ENCODE data around the gene KCNG2. TPM values are rescaled to one million over a fixed set of nuclear protein-coding genes. Genes with fewer than 3 reads are reported as not detected.

KCNG2 gene
- total and polyA plus RNA-seq, 2 of the 13 experiments (the other 11 are each of a cell fraction or from before 2014, with no cell fraction given) = not detected

DNA sequence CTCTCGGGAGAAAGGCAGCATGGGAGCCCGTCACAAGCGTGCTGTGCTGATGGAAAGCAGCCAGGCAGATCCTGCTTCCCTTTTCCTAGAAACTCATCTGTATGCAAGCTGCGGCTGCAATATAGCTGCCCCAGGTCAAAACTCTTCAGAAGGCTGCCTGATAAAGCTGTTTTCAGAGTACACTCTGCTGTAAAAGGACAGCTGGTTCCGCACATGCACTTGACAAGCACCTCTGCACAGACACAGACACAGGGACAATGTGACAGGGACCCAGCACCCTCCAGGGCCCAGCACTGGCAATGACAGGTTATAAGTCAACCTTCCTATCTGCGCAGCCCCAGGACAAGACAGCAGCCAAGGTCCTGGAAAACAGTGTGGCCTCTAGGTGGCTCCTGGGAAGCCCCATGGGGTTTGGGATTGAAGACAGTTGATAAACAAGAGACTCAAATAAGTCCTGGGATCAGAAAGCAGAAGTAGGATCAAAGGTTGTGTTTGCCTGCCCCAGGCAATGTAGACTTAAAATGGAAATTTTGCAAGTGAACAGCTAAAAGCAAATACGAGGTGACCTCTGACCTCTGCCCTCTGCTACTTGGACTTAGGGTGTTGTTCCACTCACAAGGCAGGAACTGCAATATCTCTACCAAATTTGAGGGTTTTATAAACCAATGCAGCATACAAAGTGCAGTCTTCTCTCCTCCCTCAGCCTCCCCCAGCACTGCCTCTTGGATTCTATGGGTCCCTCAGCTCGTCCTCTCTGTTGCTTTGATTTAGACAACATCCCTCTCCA, 136.8 kb downstream of the KCNG2 start (continued):
- TF ChIP-seq RFX3 (CRISPR knock-in tag; IDR thresholded peaks at IDR 0.05) (0 out of 2 replicates have a peak, but pooled peaks have one; percentile 16), ZNF7 (CRISPR knock-in tag; IDR thresholded peaks at IDR 0.05) (no peak), SMC3 (IDR thresholded peaks at IDR 0.05; ENCODE audit: low read length) (peak; percentile 84), HDAC1 (CRISPR knock-in tag; IDR thresholded peaks at IDR 0.05) (peak; percentile 94), ZNF589 (CRISPR knock-in tag; conservative IDR thresholded peaks at IDR 0.05) (no peak; the same call in 1 of the 2 replicates), MAFK (conservative IDR thresholded peaks at IDR 0.05 in 1 of 2, IDR thresholded peaks at IDR 0.05 in 1 of 2; ENCODE audit: low read length in 2 of 2) (no peak), ZNF138 (CRISPR knock-in tag; IDR thresholded peaks at IDR 0.05; ENCODE audit: low read depth) (0 out of 2 replicates have a peak, but pooled peaks have one; percentile 53), ZNF543 (CRISPR knock-in tag; IDR thresholded peaks at IDR 0.05) (0 out of 2 replicates have a peak, but pooled peaks have one; percentile 30), ZMYM2 (CRISPR knock-in tag; IDR thresholded peaks at IDR 0.05) (peak; percentile 93), DNMT1 (CRISPR knock-in tag; IDR thresholded peaks at IDR 0.05) (no peak), SP1 (IDR thresholded peaks at IDR 0.05) (no peak), SP1 (CRISPR knock-in tag; IDR thresholded peaks at IDR 0.05) (no peak), THAP11 (CRISPR knock-in tag; IDR thresholded peaks at IDR 0.05) (peak; percentile 79), MLLT10 (CRISPR knock-in tag; IDR thresholded peaks at IDR 0.05) (no peak)
- TF ChIP-seq, protein P1, sequence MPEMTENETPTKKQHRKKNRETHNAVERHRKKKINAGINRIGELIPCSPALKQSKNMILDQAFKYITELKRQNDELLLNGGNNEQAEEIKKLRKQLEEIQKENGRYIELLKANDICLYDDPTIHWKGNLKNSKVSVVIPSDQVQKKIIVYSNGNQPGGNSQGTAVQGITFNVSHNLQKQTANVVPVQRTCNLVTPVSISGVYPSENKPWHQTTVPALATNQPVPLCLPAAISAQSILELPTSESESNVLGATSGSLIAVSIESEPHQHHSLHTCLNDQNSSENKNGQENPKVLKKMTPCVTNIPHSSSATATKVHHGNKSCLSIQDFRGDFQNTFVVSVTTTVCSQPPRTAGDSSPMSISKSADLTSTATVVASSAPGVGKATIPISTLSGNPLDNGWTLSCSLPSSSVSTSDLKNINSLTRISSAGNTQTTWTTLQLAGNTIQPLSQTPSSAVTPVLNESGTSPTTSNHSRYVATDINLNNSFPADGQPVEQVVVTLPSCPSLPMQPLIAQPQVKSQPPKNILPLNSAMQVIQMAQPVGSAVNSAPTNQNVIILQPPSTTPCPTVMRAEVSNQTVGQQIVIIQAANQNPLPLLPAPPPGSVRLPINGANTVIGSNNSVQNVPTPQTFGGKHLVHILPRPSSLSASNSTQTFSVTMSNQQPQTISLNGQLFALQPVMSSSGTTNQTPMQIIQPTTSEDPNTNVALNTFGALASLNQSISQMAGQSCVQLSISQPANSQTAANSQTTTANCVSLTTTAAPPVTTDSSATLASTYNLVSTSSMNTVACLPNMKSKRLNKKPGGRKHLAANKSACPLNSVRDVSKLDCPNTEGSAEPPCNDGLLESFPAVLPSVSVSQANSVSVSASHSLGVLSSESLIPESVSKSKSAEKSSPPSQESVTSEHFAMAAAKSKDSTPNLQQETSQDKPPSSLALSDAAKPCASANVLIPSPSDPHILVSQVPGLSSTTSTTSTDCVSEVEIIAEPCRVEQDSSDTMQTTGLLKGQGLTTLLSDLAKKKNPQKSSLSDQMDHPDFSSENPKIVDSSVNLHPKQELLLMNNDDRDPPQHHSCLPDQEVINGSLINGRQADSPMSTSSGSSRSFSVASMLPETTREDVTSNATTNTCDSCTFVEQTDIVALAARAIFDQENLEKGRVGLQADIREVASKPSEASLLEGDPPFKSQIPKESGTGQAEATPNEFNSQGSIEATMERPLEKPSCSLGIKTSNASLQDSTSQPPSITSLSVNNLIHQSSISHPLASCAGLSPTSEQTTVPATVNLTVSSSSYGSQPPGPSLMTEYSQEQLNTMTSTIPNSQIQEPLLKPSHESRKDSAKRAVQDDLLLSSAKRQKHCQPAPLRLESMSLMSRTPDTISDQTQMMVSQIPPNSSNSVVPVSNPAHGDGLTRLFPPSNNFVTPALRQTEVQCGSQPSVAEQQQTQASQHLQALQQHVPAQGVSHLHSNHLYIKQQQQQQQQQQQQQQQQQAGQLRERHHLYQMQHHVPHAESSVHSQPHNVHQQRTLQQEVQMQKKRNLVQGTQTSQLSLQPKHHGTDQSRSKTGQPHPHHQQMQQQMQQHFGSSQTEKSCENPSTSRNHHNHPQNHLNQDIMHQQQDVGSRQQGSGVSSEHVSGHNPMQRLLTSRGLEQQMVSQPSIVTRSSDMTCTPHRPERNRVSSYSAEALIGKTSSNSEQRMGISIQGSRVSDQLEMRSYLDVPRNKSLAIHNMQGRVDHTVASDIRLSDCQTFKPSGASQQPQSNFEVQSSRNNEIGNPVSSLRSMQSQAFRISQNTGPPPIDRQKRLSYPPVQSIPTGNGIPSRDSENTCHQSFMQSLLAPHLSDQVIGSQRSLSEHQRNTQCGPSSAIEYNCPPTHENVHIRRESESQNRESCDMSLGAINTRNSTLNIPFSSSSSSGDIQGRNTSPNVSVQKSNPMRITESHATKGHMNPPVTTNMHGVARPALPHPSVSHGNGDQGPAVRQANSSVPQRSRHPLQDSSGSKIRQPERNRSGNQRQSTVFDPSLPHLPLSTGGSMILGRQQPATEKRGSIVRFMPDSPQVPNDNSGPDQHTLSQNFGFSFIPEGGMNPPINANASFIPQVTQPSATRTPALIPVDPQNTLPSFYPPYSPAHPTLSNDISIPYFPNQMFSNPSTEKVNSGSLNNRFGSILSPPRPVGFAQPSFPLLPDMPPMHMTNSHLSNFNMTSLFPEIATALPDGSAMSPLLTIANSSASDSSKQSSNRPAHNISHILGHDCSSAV (CRISPR knock-in tag; IDR thresholded peaks at IDR 0.05; ENCODE audit: borderline replicate concordance) = no peak
- TF ChIP-seq, protein P2, sequence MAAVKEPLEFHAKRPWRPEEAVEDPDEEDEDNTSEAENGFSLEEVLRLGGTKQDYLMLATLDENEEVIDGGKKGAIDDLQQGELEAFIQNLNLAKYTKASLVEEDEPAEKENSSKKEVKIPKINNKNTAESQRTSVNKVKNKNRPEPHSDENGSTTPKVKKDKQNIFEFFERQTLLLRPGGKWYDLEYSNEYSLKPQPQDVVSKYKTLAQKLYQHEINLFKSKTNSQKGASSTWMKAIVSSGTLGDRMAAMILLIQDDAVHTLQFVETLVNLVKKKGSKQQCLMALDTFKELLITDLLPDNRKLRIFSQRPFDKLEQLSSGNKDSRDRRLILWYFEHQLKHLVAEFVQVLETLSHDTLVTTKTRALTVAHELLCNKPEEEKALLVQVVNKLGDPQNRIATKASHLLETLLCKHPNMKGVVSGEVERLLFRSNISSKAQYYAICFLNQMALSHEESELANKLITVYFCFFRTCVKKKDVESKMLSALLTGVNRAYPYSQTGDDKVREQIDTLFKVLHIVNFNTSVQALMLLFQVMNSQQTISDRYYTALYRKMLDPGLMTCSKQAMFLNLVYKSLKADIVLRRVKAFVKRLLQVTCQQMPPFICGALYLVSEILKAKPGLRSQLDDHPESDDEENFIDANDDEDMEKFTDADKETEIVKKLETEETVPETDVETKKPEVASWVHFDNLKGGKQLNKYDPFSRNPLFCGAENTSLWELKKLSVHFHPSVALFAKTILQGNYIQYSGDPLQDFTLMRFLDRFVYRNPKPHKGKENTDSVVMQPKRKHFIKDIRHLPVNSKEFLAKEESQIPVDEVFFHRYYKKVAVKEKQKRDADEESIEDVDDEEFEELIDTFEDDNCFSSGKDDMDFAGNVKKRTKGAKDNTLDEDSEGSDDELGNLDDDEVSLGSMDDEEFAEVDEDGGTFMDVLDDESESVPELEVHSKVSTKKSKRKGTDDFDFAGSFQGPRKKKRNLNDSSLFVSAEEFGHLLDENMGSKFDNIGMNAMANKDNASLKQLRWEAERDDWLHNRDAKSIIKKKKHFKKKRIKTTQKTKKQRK (IDR thresholded peaks at IDR 0.05; ENCODE audit: low read length) = no peak
- TF ChIP-seq, protein P3, sequence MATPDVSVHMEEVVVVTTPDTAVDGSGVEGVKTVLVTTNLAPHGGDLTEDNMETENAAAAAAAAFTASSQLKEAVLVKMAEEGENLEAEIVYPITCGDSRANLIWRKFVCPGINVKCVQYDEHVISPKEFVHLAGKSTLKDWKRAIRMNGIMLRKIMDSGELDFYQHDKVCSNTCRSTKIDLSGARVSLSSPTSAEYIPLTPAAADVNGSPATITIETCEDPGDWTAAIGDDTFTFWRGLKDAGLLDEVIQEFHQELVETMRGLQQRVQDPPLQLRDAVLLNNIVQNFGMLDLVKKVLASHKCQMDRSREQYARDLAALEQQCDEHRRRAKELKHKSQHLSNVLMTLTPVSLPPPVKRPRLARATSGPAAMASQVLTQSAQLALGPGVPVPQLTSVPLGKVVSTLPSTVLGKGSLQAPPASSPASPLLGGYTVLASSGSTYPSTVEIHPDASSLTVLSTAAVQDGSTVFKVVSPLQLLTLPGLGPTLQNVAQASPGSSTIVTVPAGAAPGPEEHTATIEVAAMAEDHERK (CRISPR knock-in tag; IDR thresholded peaks at IDR 0.05; ENCODE audit: low read depth) = 0 out of 2 replicates have a peak, but pooled peaks have one; percentile 21

Measured in HepG2 (cell line).